ENCODE results near the gene PFN1.
A peak's percentile ranks its signal among the peaks of the same experiment; 100 is the strongest.

PFN1 gene

DNA sequence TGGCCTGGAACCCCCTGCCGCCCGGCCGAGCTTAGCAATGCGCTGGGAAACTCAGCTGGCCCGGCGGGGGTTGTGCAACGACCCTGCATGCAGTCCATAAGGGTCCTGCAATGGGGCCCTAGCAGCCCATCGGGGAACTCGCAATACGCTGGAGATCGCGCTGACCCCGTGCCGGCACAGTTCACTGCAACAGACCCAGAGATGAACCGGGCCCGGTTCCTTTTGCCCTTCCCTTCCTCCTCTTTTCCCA, 8.9 kb downstream of the PFN1 start:
- Histone ChIP-seq H3K36me3 (ENCODE audit: control insufficient read depth in 2 of 2, insufficient read depth in 2 of 2, low read length in 2 of 2) (peaks cover 36 to 45% of the 10 kb centered on the region in 2 donors), H3K4me1 (ENCODE audit: control insufficient read depth in 2 of 2, insufficient read depth in 2 of 2, low read length in 2 of 2) (peaks cover 29 to 31% of the 10 kb centered on the region in 2 donors), H3K9ac (ENCODE audit: low read depth in 1 of 2, low read length in 2 of 2) (peak overlapping the region; percentile 92 to 99)

DNA sequence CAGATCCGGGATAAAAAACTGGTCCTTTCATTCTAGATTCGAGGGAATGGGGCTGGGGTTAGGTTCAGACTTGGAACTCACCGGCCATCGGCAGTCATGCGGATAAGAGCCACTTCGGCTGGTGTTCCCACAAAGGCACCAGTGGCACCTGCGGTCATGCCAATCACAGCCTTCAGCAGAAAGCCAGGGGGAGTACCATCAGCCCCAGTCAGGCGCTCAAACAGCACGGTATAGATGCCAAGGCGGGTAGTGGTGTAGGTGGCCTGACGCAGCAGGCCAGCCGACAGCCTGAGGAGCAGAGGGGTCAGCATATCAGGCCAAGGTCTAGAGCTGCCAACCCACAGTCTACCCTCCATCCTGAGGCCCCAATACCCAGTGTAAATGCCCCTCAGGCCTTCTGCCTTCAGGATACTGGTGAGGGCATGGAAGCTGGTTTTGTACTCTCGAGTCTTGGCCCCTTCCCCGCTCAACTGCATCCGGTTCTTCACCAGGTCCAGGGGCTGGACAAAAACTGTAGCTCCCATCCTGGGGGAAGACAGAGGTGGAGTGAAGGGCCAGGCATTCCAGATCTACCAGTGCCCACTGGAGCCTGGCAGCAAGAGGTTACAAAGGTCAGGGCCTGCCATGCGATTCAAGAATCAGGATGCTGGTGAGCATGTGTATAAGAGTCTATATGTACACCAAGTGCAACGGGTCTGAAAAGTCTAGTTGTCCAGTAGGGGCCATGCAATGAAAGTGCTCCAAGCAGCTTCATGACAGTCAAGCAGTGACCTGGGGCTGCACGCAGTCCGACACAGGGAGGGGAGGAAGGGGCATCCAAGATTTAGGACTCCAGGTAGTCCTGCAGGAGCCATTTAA, 9.4 kb downstream of the PFN1 start:
- H3K4me3 ChIP-seq (ENCODE audit: low read length in 2 of 2): peak overlapping the region; percentile 79 to 87
- H3K9ac ChIP-seq (ENCODE audit: low read depth in 1 of 2, low read length in 2 of 2): peak overlapping the region; percentile 92 to 99
- H3K36me3 ChIP-seq (ENCODE audit: control insufficient read depth in 2 of 2, insufficient read depth in 2 of 2, low read length in 2 of 2): peaks cover 32 to 39% of the 10 kb centered on the region in 2 donors
- no peaks in the 10 kb centered on the region for H3K27me3 ChIP-seq (ENCODE audit: control insufficient read depth in 2 of 2, insufficient read depth in 2 of 2, low read length in 2 of 2)
- H3K27ac ChIP-seq (ENCODE audit: low read depth in 2 of 2, low read length in 2 of 2): peak overlapping the region; percentile 89 to 91
- no peaks in the 10 kb centered on the region for H3K9me3 ChIP-seq (ENCODE audit: control insufficient read depth in 2 of 2, low read length in 2 of 2)
- peaks cover 31 to 35% of the 10 kb centered on the region in 2 donors for H3K4me1 ChIP-seq (ENCODE audit: control insufficient read depth in 2 of 2, insufficient read depth in 2 of 2, low read length in 2 of 2)

More for the DNA sequence above, 8.9 kb downstream of the PFN1 start:
- no peaks in the 10 kb centered on the region for H3K27me3 ChIP-seq (ENCODE audit: control insufficient read depth in 2 of 2, insufficient read depth in 2 of 2, low read length in 2 of 2)
- H3K4me3 ChIP-seq (ENCODE audit: low read length in 2 of 2): peak overlapping the region; percentile 79 to 87
- peak overlapping the region; percentile 89 to 91 for H3K27ac ChIP-seq (ENCODE audit: low read depth in 2 of 2, low read length in 2 of 2)
- H3K9me3 ChIP-seq (ENCODE audit: control insufficient read depth in 2 of 2, low read length in 2 of 2): no peaks in the 10 kb centered on the region

DNA sequence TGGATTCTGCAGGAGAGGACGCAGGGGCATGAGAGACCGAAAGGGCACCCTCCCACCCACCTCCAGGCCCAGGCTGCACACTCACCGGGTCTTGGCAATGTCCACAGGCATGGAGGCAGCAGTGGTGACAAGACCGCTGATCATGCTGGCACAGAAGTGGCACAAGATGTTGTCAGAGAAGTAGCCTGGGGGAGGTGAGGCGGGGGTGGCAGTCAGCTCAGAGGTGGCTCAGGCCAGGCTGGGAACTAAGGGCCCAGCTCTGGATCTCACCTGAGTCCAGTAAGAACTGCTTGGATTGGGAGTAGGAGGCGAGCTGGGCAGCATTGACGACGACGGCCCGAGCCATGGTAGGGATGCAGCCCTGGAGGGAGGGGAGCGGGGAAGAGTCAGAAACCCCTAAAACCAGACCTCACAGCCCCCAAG, 10.2 kb downstream of the PFN1 start:
- Histone ChIP-seq H3K9ac (ENCODE audit: low read depth in 1 of 2, low read length in 2 of 2) (peak overlapping the region in 1 of 2 donors; percentile 92), H3K9me3 (ENCODE audit: control insufficient read depth in 2 of 2, low read length in 2 of 2) (no peaks in the 10 kb centered on the region), H3K27ac (ENCODE audit: low read depth in 2 of 2, low read length in 2 of 2) (peak overlapping the region in 1 of 2 donors; percentile 89), H3K4me3 (ENCODE audit: low read length in 2 of 2) (peak overlapping the region; percentile 79 to 87), H3K36me3 (ENCODE audit: control insufficient read depth in 2 of 2, insufficient read depth in 2 of 2, low read length in 2 of 2) (peaks cover 27 to 32% of the 10 kb centered on the region in 2 donors), H3K27me3 (ENCODE audit: control insufficient read depth in 2 of 2, insufficient read depth in 2 of 2, low read length in 2 of 2) (no peaks in the 10 kb centered on the region), H3K4me1 (ENCODE audit: control insufficient read depth in 2 of 2, insufficient read depth in 2 of 2, low read length in 2 of 2) (peaks cover 32% of the 10 kb centered on the region in 2 donors)

DNA sequence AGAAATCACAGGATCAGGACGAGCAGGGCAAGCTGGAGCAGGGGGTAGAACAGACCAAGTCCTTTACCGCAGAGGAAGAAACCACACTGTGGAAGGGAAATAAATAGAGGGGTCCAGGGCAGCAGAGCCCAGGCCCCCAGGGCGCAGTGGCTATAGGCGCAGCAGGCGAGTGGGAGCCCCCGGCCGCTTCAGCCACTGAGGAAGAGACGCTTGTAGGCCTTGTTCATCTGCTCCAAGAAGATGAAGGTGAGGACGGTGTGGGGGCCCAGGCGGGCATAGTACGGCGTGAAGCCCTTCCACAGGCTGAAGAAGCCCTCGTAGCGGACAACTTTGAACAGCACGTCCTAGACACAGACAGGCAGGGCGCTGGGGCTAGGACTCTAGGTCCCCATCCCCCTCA, 10.8 kb downstream of the PFN1 start:
- Histone ChIP-seq H3K9ac (ENCODE audit: low read depth in 1 of 2, low read length in 2 of 2) (no peak overlapping the region), H3K36me3 (ENCODE audit: control insufficient read depth in 2 of 2, insufficient read depth in 2 of 2, low read length in 2 of 2) (peaks cover 23 to 26% of the 10 kb centered on the region in 2 donors), H3K27ac (ENCODE audit: low read depth in 2 of 2, low read length in 2 of 2) (no peak overlapping the region), H3K27me3 (ENCODE audit: control insufficient read depth in 2 of 2, insufficient read depth in 2 of 2, low read length in 2 of 2) (no peaks in the 10 kb centered on the region), H3K4me1 (ENCODE audit: control insufficient read depth in 2 of 2, insufficient read depth in 2 of 2, low read length in 2 of 2) (peaks cover 32% of the 10 kb centered on the region in 2 donors), H3K4me3 (ENCODE audit: low read length in 2 of 2) (no peak overlapping the region), H3K9me3 (ENCODE audit: control insufficient read depth in 2 of 2, low read length in 2 of 2) (no peaks in the 10 kb centered on the region)

DNA sequence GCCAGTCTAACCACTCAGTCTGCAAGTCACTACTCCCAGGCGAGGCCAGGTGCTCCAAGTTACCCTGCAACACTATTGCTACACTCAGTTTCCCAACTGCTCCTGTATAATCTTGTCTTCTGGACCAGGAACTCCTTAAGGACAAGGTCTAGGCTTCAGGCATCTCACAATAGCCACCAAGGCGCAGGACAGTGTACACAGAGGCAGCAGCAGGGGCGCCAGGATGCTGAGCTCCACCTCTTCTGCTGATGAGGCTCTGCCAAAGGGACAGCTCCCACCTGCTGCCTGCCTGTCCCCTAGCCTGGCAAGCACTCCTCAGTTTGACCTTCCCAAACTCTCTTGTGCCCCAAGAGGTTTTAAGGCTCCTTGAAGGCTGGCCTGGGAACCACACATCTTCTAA, 11.9 kb downstream of the PFN1 start:
- H3K4me3 ChIP-seq (ENCODE audit: low read length in 2 of 2): no peak overlapping the region
- no peak overlapping the region for H3K27ac ChIP-seq (ENCODE audit: low read depth in 2 of 2, low read length in 2 of 2)
- H3K36me3 ChIP-seq (ENCODE audit: control insufficient read depth in 2 of 2, insufficient read depth in 2 of 2, low read length in 2 of 2): peaks cover 16 to 24% of the 10 kb centered on the region in 2 donors
- no peak overlapping the region for H3K9ac ChIP-seq (ENCODE audit: low read depth in 1 of 2, low read length in 2 of 2)
- no peaks in the 10 kb centered on the region for H3K27me3 ChIP-seq (ENCODE audit: control insufficient read depth in 2 of 2, insufficient read depth in 2 of 2, low read length in 2 of 2)
- no peaks in the 10 kb centered on the region for H3K9me3 ChIP-seq (ENCODE audit: control insufficient read depth in 2 of 2, low read length in 2 of 2)
- peaks cover 29 to 30% of the 10 kb centered on the region in 2 donors for H3K4me1 ChIP-seq (ENCODE audit: control insufficient read depth in 2 of 2, insufficient read depth in 2 of 2, low read length in 2 of 2)

DNA sequence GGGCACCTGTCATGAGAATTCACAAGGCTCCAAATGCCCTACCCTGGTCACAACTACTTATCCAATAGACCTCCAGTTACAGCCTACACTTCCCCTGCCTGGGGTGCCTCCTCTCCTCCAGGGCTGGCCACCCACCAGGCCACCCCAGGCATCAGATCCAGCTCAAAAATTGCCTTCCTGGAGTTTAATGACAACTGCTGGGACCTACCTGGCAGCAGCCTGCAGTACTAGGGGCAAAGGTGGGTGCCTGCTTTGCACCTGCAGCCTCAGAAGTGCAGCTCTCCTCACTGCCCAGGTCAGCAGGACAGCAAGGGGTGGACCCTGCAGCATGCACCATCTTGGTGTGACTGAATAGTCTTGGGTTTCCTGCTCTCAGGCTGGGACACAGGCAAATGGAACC, 12.7 kb downstream of the PFN1 start:
- Histone ChIP-seq H3K36me3 (ENCODE audit: control insufficient read depth in 2 of 2, insufficient read depth in 2 of 2, low read length in 2 of 2) (peaks cover 16 to 24% of the 10 kb centered on the region in 2 donors), H3K27me3 (ENCODE audit: control insufficient read depth in 2 of 2, insufficient read depth in 2 of 2, low read length in 2 of 2) (no peaks in the 10 kb centered on the region), H3K9ac (ENCODE audit: low read depth in 1 of 2, low read length in 2 of 2) (no peak overlapping the region), H3K4me1 (ENCODE audit: control insufficient read depth in 2 of 2, insufficient read depth in 2 of 2, low read length in 2 of 2) (peaks cover 22 to 23% of the 10 kb centered on the region in 2 donors), H3K27ac (ENCODE audit: low read depth in 2 of 2, low read length in 2 of 2) (no peak overlapping the region), H3K9me3 (ENCODE audit: control insufficient read depth in 2 of 2, low read length in 2 of 2) (no peaks in the 10 kb centered on the region), H3K4me3 (ENCODE audit: low read length in 2 of 2) (no peak overlapping the region)

DNA sequence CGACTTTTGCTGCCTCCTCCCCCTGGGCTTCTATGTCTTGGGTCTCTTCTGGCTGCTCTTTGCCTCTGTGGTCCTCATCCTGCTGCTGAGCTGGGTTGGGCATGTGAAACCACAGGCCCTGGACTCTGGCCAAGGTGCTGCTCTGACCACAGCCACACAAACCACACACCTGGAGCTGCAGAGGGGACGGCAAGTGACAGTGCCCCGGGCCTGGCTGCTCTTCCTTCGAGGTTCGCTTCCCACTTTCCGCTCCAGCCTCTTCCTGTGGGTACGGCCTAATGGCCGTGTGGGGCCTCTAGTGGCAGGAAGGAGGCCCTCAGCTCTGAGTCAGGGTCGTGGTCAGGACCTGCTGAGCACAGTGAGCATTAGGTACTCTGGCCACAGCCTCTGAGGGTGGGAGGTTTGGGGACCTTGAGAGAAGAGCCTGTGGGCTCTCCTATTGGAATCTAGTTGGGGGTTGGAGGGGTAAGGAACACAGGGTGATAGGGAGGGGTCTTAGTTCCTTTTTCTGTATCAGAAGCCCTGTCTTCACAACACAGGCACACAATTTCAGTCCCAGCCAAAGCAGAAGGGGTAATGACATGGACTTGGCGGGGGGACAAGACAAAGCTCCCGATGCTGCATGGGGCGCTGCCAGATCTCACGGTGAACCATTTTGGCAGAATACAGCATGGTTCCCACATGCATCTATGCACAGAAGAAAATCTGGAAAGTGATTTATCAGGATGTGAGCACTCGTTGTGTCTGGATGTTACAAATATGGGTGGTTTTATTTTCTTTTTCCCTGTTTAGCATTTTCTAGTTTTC, 14.0 kb downstream of the PFN1 start:
- Histone ChIP-seq H3K36me3 (ENCODE audit: control insufficient read depth in 2 of 2, insufficient read depth in 2 of 2, low read length in 2 of 2) (peaks cover 16 to 24% of the 10 kb centered on the region in 2 donors), H3K9ac (ENCODE audit: low read depth in 1 of 2, low read length in 2 of 2) (peak overlapping the region in 1 of 2 donors; percentile 41), H3K9me3 (ENCODE audit: control insufficient read depth in 2 of 2, low read length in 2 of 2) (no peaks in the 10 kb centered on the region), H3K27me3 (ENCODE audit: control insufficient read depth in 2 of 2, insufficient read depth in 2 of 2, low read length in 2 of 2) (no peaks in the 10 kb centered on the region), H3K27ac (ENCODE audit: low read depth in 2 of 2, low read length in 2 of 2) (no peak overlapping the region), H3K4me3 (ENCODE audit: low read length in 2 of 2) (peak overlapping the region; percentile 22), H3K4me1 (ENCODE audit: control insufficient read depth in 2 of 2, insufficient read depth in 2 of 2, low read length in 2 of 2) (peaks cover 21 to 23% of the 10 kb centered on the region in 2 donors)

DNA sequence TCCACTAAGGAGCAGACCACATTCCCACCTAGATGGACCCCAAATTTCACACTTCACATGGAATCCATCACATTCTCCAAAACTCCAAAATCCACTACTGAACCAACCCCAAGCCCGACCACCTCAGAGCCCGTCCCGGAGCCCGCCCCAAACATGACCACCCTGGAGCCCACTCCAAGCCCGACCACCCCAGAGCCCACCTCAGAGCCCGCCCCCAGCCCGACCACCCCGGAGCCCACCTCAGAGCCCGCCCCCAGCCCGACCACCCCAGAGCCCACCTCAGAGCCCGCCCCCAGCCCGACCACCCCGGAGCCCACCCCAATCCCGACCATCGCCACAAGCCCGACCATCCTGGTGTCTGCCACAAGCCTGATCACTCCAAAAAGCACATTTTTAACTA, 14.7 kb downstream of the PFN1 start:
- H3K4me1 ChIP-seq (ENCODE audit: control insufficient read depth in 2 of 2, insufficient read depth in 2 of 2, low read length in 2 of 2): peaks cover 14 to 16% of the 10 kb centered on the region in 2 donors
- H3K9me3 ChIP-seq (ENCODE audit: control insufficient read depth in 2 of 2, low read length in 2 of 2): no peaks in the 10 kb centered on the region
- no peaks in the 10 kb centered on the region for H3K27me3 ChIP-seq (ENCODE audit: control insufficient read depth in 2 of 2, insufficient read depth in 2 of 2, low read length in 2 of 2)
- H3K9ac ChIP-seq (ENCODE audit: low read depth in 1 of 2, low read length in 2 of 2): peak overlapping the region in 1 of 2 donors; percentile 41
- H3K27ac ChIP-seq (ENCODE audit: low read depth in 2 of 2, low read length in 2 of 2): no peak overlapping the region
- peaks cover 16 to 24% of the 10 kb centered on the region in 2 donors for H3K36me3 ChIP-seq (ENCODE audit: control insufficient read depth in 2 of 2, insufficient read depth in 2 of 2, low read length in 2 of 2)
- H3K4me3 ChIP-seq (ENCODE audit: low read length in 2 of 2): peak overlapping the region in 1 of 2 donors; percentile 22

DNA sequence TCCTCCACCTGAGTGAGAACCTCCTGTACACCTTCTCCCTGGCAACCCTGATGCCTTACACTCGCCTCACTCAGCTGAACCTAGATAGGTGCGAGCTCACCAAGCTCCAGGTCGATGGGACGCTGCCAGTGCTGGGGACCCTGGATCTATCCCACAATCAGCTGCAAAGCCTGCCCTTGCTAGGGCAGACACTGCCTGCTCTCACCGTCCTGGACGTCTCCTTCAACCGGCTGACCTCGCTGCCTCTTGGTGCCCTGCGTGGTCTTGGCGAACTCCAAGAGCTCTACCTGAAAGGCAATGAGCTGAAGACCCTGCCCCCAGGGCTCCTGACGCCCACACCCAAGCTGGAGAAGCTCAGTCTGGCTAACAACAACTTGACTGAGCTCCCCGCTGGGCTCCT, 15.6 kb downstream of the PFN1 start:
- peaks cover 10 to 16% of the 10 kb centered on the region in 2 donors for H3K36me3 ChIP-seq (ENCODE audit: control insufficient read depth in 2 of 2, insufficient read depth in 2 of 2, low read length in 2 of 2)
- no peaks in the 10 kb centered on the region for H3K27me3 ChIP-seq (ENCODE audit: control insufficient read depth in 2 of 2, insufficient read depth in 2 of 2, low read length in 2 of 2)
- H3K9ac ChIP-seq (ENCODE audit: low read depth in 1 of 2, low read length in 2 of 2): no peak overlapping the region
- peaks cover 7 to 9% of the 10 kb centered on the region in 2 donors for H3K4me1 ChIP-seq (ENCODE audit: control insufficient read depth in 2 of 2, insufficient read depth in 2 of 2, low read length in 2 of 2)
- H3K9me3 ChIP-seq (ENCODE audit: control insufficient read depth in 2 of 2, low read length in 2 of 2): no peaks in the 10 kb centered on the region
- H3K27ac ChIP-seq (ENCODE audit: low read depth in 2 of 2, low read length in 2 of 2): no peak overlapping the region
- H3K4me3 ChIP-seq (ENCODE audit: low read length in 2 of 2): no peak overlapping the region

DNA sequence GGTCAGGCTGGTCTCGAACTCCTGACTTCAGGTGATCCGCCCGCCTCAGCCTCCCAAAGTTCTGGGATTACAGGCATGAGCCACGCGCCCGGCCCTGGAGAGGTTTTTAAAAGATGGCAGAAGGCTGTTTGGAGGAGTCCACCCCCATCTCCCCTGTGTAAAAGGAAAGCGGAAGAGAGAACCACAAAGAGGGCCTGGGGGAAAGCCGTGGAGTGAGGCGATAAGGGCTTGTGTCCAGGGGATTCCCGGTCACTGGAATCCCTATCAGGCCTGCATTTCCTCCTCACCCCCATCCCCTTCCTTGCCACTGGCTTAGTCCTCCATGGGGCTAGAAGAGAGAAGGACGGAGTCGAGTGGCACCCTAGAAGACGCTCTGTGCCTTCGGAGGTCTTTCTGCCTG, 16.4 kb downstream of the PFN1 start, which contains the start of gene GP1BA:
Gene GP1BA (plus strand): TSS at position 315 of the 400 bp plus-strand sequence. CDS start 328 bp downstream, outside the sequence.
- Histone ChIP-seq H3K36me3 (ENCODE audit: control insufficient read depth in 2 of 2, insufficient read depth in 2 of 2, low read length in 2 of 2) (peaks cover 3 to 10% of the 10 kb centered on the region in 2 donors), H3K4me1 (ENCODE audit: control insufficient read depth in 2 of 2, insufficient read depth in 2 of 2, low read length in 2 of 2) (peaks cover 7 to 9% of the 10 kb centered on the region in 2 donors), H3K27me3 (ENCODE audit: control insufficient read depth in 2 of 2, insufficient read depth in 2 of 2, low read length in 2 of 2) (no peaks in the 10 kb centered on the region), H3K9ac (ENCODE audit: low read depth in 1 of 2, low read length in 2 of 2) (no peak within 1 kb of the TSS), H3K9me3 (ENCODE audit: control insufficient read depth in 2 of 2, low read length in 2 of 2) (no peaks in the 10 kb centered on the region), H3K4me3 (ENCODE audit: low read length in 2 of 2) (no peak within 1 kb of the TSS), H3K27ac (ENCODE audit: low read depth in 2 of 2, low read length in 2 of 2) (no peak within 1 kb of the TSS)

Measured in mucosa of rectum (tissue), 2 donors.